Progenitor cell of endocrine pancreas (in vitro differentiated cells): ENCODE results near the gene CMTM8. TPM values are rescaled to one million over a fixed set of nuclear protein-coding genes. Genes with fewer than 3 reads are reported as not detected.
A peak's percentile ranks its signal among the peaks of the same experiment; 100 is the strongest.

ENCODE experiments used
- DNase-seq: peaks from one replicate; pipeline ENCODE4 v3.0.0; 2021; ENCODE audit warnings: low spot score; ENCODE audit not compliant: unreplicated experiment
- H3K27ac Mint-ChIP-seq: 2 replicates; pipeline ENCODE4 v1.8.0; 2021; ENCODE audit warnings: mild to moderate bottlenecking, moderate library complexity, mixed read lengths
- H3K27me3 Mint-ChIP-seq: 2 replicates; pipeline ENCODE4 v1.8.0; 2021; ENCODE audit warnings: mixed read lengths
- H3K36me3 Mint-ChIP-seq: 2 replicates; pipeline ENCODE4 v1.8.0; 2022; ENCODE audit warnings: mixed read lengths; ENCODE audit not compliant: insufficient read depth
- H3K4me1 Mint-ChIP-seq: 2 replicates; pipeline ENCODE4 v1.8.0; 2021; ENCODE audit warnings: low read depth, mixed read lengths
- H3K4me3 Mint-ChIP-seq: 2 replicates; pipeline ENCODE4 v1.8.0; 2021; ENCODE audit warnings: low read depth, mild to moderate bottlenecking, moderate library complexity, mixed read lengths
- H3K9me3 Mint-ChIP-seq: 2 replicates; pipeline ENCODE4 v1.8.0; 2021; ENCODE audit warnings: low read depth, mixed read lengths
- CTCF ChIP-seq: fragments of 200-600 bp; sonication (generic); IDR thresholded peaks from one replicate; pipeline ENCODE4 v1.5.0; 2021; ENCODE audit warnings: antibody characterized with exemption, mild to moderate bottlenecking; ENCODE audit not compliant: unreplicated experiment
- total RNA-seq: library from RNA; stranded (reverse); gene quantifications from 2 replicates; pipeline ENCODE4 v1.2.1, GENCODE V29; 2021

Gene CMTM8
- total RNA-seq, 1 donor from 2014 or later, result 39.1 TPM

- peaks cover 13% of the 10 kb centered on the region for H3K4me1 Mint-ChIP-seq
- peaks cover 8% of the 10 kb centered on the region for H3K9me3 Mint-ChIP-seq
- peaks cover 49% of the 10 kb centered on the region for H3K36me3 Mint-ChIP-seq
- no peak for TF ChIP-seq CTCF
- H3K27ac Mint-ChIP-seq, result peak overlapping the region; percentile 60
- H3K4me3 Mint-ChIP-seq, result no peak overlapping the region
- H3K27me3 Mint-ChIP-seq, result no peaks in the 10 kb centered on the region
- no peak for DNase-seq
Measured at GRCh38 chr3:32257042-32257441, 18.6 kb downstream of the CMTM8 start.

DNA sequence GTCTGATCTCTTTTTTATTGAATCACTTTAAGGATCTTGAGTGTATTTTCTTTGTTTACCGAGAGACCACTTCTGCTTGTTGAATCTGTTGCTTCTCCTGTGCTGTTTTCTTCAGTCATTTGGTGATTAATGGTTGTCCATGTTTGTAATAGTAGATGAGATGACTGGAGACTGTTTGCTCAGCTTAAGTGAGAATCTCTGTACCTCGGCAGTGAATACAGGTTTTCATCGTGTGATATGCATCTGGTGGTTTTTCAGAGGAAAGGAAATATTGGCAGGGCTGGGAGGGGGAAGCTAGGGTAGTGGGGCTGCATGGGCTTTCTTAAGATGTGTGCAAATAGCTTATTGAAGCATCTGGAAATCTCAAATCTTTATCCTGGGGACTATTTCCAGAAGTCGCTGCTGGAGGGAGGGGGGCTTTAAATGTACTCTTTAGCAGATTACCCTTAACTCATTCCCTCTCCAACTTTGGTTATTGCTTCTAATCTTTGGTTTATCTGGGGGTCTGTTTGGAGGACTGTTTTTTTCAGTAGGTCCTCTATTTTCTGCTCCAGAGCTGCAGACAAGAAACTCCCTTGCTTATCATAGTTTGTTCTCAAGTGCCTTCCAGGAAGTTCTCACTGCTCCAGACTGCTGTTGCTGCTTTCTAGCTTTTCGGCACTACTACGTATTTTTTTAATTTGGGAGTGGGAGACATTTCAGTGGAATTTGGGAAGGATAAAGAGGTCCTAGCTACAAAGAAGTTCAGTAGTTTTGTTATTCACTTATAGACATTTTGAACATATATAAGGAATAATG lies 19.4 kb downstream of the CMTM8 start:
- H3K27me3 Mint-ChIP-seq, result no peaks in the 10 kb centered on the region
- H3K4me1 Mint-ChIP-seq, result peaks cover 13% of the 10 kb centered on the region

GRCh38 chr3:32258869-32259268 lies 20.4 kb downstream of the CMTM8 start:
- no peak overlapping the region for H3K27ac Mint-ChIP-seq
- TF ChIP-seq CTCF, result no peak
- H3K4me3 Mint-ChIP-seq, result no peak overlapping the region
- no peaks in the 10 kb centered on the region for H3K27me3 Mint-ChIP-seq
- H3K9me3 Mint-ChIP-seq, result peaks cover 12% of the 10 kb centered on the region
- H3K36me3 Mint-ChIP-seq, result peaks cover 60% of the 10 kb centered on the region
- H3K4me1 Mint-ChIP-seq, result peaks cover 13% of the 10 kb centered on the region
- DNase-seq, result no peak

More for the DNA sequence above, 19.4 kb downstream of the CMTM8 start:
- no peak for TF ChIP-seq CTCF
- H3K36me3 Mint-ChIP-seq, result peaks cover 55% of the 10 kb centered on the region
- H3K4me3 Mint-ChIP-seq, result no peak overlapping the region
- H3K9me3 Mint-ChIP-seq, result peaks cover 10% of the 10 kb centered on the region
- no peak for DNase-seq
- peak overlapping the region; percentile 85 for H3K27ac Mint-ChIP-seq

DNA sequence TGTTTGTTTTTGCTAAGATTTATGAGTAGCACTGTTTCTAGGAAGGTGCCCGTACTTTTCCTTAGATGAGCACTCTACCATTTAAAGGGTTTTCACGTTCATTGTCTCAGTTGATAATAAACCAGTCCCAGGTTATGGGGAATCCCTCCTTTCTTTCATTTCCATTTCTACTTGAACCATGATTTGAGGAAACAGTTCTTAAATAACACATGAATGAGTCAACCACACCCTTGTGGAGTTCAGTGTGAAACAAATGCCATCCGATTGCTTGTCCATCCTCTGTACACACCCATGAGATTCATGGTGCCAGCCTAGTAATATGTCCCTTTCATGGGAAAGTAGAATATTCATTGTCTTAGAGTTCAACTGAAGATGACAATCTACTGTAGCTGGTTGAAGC lies 23.1 kb downstream of the CMTM8 start:
- peaks cover 11% of the 10 kb centered on the region for H3K9me3 Mint-ChIP-seq
- H3K36me3 Mint-ChIP-seq, result peaks cover 57% of the 10 kb centered on the region
- no peak for TF ChIP-seq CTCF
- H3K4me3 Mint-ChIP-seq, result no peak overlapping the region
- H3K27me3 Mint-ChIP-seq, result no peaks in the 10 kb centered on the region
- H3K27ac Mint-ChIP-seq, result no peak overlapping the region
- DNase-seq, result no peak
- peaks cover 13% of the 10 kb centered on the region for H3K4me1 Mint-ChIP-seq

GRCh38 chr3:32262201-32262600 lies 23.7 kb downstream of the CMTM8 start:
- Mint-ChIP-seq H3K4me3 (no peak overlapping the region), H3K36me3 (peaks cover 56% of the 10 kb centered on the region), H3K9me3 (peaks cover 11% of the 10 kb centered on the region), H3K4me1 (peaks cover 11% of the 10 kb centered on the region), H3K27ac (no peak overlapping the region), H3K27me3 (no peaks in the 10 kb centered on the region)
- DNase-seq, result no peak
- TF ChIP-seq CTCF, result no peak
